GM23338 (cell line): ENCODE measurements around the gene CHGA. TPM values are rescaled to one million over a fixed set of nuclear protein-coding genes. Genes with fewer than 3 reads are reported as not detected.

Experiments used
- ATAC-seq: fragments of 200-7000 bp; cut with Tn5 transposase; 3 replicates; pipeline ENCODE4 v1.9.1; 2020
- DNase-seq: peaks from one replicate; pipeline ENCODE4 v3.0.0-alpha.2; 2015; ENCODE audit warnings: low spot score
- H2AFZ ChIP-seq: fragments of 200-600 bp; sonication (generic); 2 replicates; pipeline ENCODE4 v1.8.0; 2016; ENCODE audit warnings: antibody characterized with exemption, mild to moderate bottlenecking, moderate library complexity
- H3F3A ChIP-seq: fragments of 200-600 bp; sonication (generic); replicated peaks from 2 replicates; pipeline ENCODE4 v1.8.0; 2017; ENCODE audit warnings: antibody characterized with exemption, mixed run types, low read depth
- H3K27ac ChIP-seq: fragments of 200-600 bp; sonication (generic); 2 replicates; pipeline ENCODE4 v1.6.1; 2016; ENCODE audit warnings: low read depth
- H3K27me3 ChIP-seq: fragments of 200-600 bp; sonication (generic); 2 replicates; pipeline ENCODE4 v1.8.0; 2016; ENCODE audit warnings: mild to moderate bottlenecking, mixed run types, moderate library complexity; ENCODE audit not compliant: insufficient read depth
- H3K36me3 ChIP-seq: fragments of 200-600 bp; sonication (generic); 2 replicates; pipeline ENCODE4 v1.8.0; 2016; ENCODE audit warnings: mild to moderate bottlenecking; ENCODE audit not compliant: insufficient read depth
- H3K4me1 ChIP-seq: fragments of 200-600 bp; sonication (generic); 2 replicates; pipeline ENCODE4 v1.8.0; 2016; ENCODE audit warnings: mild to moderate bottlenecking, moderate library complexity; ENCODE audit not compliant: insufficient read depth
- H3K4me2 ChIP-seq: fragments of 200-600 bp; sonication (generic); 2 replicates; pipeline ENCODE4 v1.7.1; 2017; ENCODE audit warnings: mixed run types
- H3K4me3 ChIP-seq: fragments of 200-600 bp; sonication (generic); 2 replicates; pipeline ENCODE4 v1.6.1; 2016; ENCODE audit warnings: mixed run types
- H3K79me2 ChIP-seq: fragments of 200-600 bp; sonication (generic); replicated peaks from 2 replicates; pipeline ENCODE4 v1.8.0; 2017; ENCODE audit warnings: mild to moderate bottlenecking; ENCODE audit not compliant: insufficient read depth
- H3K9me2 ChIP-seq: fragments of 200-600 bp; sonication (generic); 2 replicates; pipeline ENCODE4 v1.8.0; 2017; ENCODE audit not compliant: insufficient read depth
- H4K20me1 ChIP-seq: fragments of 200-600 bp; sonication (generic); replicated peaks from 2 replicates; pipeline ENCODE4 v1.8.0; 2017; ENCODE audit warnings: mild to moderate bottlenecking; ENCODE audit not compliant: insufficient read depth
- H3K27ac Mint-ChIP-seq: 2 replicates; pipeline ENCODE4 v1.8.0; 2020; ENCODE audit warnings: inconsistent platforms, mild to moderate bottlenecking, moderate library complexity, mixed read lengths
- H3K27me3 Mint-ChIP-seq: 3 replicates; pipeline ENCODE4 v1.8.0; 2022; ENCODE audit warnings: low read depth, mild to moderate bottlenecking, moderate library complexity, mixed read lengths, inconsistent platforms; ENCODE audit not compliant: insufficient read depth, poor library complexity
- H3K36me3 Mint-ChIP-seq: 3 replicates; pipeline ENCODE4 v1.8.0; 2021; ENCODE audit warnings: low read depth, mild to moderate bottlenecking, inconsistent platforms, moderate library complexity, mixed read lengths
- H3K4me1 Mint-ChIP-seq: 3 replicates; pipeline ENCODE4 v1.8.0; 2020; ENCODE audit warnings: mild to moderate bottlenecking, inconsistent platforms, mixed read lengths
- H3K4me3 Mint-ChIP-seq: 3 replicates; pipeline ENCODE4 v1.8.0; 2021; ENCODE audit warnings: moderate library complexity, mild to moderate bottlenecking, inconsistent platforms, mixed read lengths
- H3K9me3 Mint-ChIP-seq: 3 replicates; pipeline ENCODE4 v1.8.0; 2020; ENCODE audit warnings: moderate library complexity, mild to moderate bottlenecking, inconsistent platforms, mixed read lengths
- ETS1 ChIP-seq: IDR thresholded peaks from 2 replicates; pipeline ENCODE4 v1.6.1; 2016; ENCODE audit warnings: antibody characterized with exemption
- REST ChIP-seq: IDR thresholded peaks from one replicate; pipeline ENCODE4 v1.6.1; 2018; ENCODE audit warnings: antibody characterized with exemption; ENCODE audit not compliant: unreplicated experiment
- ZNF114 ChIP-seq: fragments of 250-450 bp; sonication (Bioruptor Pico); IDR thresholded peaks from 2 replicates; pipeline ENCODE4 v1.5.0; 2020; ENCODE audit warnings: mild to moderate bottlenecking, moderate library complexity
- ZNF331 ChIP-seq: fragments of 250-450 bp; sonication (Bioruptor Pico); IDR thresholded peaks from 2 replicates; pipeline ENCODE4 v1.5.0; 2020; ENCODE audit warnings: low read depth, mild to moderate bottlenecking, moderate library complexity
- polyA plus RNA-seq: library from polyadenylated mRNA; unstranded; fragments of >200 nt; fragmentation: Nextera tagmentation; extraction: Ambion mirVana; gene quantifications from 2 replicates; pipeline ENCODE4 v1.2.1, GENCODE V29; 2016
- total RNA-seq: library from RNA; depleted of rRNA; stranded (reverse); fragments of >200 nt; shearing (Covaris generic); gene quantifications from 2 replicates; pipeline ENCODE4 v1.2.3, GENCODE V29; 2014
- TF ChIP-seq, protein P1 (sequence below): fragments of 250-450 bp; sonication (Bioruptor Pico); IDR thresholded peaks from 2 replicates; pipeline ENCODE4 v1.5.0; 2020; ENCODE audit warnings: mild to moderate bottlenecking, moderate library complexity

The CHGA gene
- total and polyA plus RNA-seq, 2 experiments from 2014 or later: 13.9 to 19.6 TPM

GRCh38 chr14:92906823-92907222, 16.1 kb upstream of the CHGA start (continued):
- TF ChIP-seq, protein P1, sequence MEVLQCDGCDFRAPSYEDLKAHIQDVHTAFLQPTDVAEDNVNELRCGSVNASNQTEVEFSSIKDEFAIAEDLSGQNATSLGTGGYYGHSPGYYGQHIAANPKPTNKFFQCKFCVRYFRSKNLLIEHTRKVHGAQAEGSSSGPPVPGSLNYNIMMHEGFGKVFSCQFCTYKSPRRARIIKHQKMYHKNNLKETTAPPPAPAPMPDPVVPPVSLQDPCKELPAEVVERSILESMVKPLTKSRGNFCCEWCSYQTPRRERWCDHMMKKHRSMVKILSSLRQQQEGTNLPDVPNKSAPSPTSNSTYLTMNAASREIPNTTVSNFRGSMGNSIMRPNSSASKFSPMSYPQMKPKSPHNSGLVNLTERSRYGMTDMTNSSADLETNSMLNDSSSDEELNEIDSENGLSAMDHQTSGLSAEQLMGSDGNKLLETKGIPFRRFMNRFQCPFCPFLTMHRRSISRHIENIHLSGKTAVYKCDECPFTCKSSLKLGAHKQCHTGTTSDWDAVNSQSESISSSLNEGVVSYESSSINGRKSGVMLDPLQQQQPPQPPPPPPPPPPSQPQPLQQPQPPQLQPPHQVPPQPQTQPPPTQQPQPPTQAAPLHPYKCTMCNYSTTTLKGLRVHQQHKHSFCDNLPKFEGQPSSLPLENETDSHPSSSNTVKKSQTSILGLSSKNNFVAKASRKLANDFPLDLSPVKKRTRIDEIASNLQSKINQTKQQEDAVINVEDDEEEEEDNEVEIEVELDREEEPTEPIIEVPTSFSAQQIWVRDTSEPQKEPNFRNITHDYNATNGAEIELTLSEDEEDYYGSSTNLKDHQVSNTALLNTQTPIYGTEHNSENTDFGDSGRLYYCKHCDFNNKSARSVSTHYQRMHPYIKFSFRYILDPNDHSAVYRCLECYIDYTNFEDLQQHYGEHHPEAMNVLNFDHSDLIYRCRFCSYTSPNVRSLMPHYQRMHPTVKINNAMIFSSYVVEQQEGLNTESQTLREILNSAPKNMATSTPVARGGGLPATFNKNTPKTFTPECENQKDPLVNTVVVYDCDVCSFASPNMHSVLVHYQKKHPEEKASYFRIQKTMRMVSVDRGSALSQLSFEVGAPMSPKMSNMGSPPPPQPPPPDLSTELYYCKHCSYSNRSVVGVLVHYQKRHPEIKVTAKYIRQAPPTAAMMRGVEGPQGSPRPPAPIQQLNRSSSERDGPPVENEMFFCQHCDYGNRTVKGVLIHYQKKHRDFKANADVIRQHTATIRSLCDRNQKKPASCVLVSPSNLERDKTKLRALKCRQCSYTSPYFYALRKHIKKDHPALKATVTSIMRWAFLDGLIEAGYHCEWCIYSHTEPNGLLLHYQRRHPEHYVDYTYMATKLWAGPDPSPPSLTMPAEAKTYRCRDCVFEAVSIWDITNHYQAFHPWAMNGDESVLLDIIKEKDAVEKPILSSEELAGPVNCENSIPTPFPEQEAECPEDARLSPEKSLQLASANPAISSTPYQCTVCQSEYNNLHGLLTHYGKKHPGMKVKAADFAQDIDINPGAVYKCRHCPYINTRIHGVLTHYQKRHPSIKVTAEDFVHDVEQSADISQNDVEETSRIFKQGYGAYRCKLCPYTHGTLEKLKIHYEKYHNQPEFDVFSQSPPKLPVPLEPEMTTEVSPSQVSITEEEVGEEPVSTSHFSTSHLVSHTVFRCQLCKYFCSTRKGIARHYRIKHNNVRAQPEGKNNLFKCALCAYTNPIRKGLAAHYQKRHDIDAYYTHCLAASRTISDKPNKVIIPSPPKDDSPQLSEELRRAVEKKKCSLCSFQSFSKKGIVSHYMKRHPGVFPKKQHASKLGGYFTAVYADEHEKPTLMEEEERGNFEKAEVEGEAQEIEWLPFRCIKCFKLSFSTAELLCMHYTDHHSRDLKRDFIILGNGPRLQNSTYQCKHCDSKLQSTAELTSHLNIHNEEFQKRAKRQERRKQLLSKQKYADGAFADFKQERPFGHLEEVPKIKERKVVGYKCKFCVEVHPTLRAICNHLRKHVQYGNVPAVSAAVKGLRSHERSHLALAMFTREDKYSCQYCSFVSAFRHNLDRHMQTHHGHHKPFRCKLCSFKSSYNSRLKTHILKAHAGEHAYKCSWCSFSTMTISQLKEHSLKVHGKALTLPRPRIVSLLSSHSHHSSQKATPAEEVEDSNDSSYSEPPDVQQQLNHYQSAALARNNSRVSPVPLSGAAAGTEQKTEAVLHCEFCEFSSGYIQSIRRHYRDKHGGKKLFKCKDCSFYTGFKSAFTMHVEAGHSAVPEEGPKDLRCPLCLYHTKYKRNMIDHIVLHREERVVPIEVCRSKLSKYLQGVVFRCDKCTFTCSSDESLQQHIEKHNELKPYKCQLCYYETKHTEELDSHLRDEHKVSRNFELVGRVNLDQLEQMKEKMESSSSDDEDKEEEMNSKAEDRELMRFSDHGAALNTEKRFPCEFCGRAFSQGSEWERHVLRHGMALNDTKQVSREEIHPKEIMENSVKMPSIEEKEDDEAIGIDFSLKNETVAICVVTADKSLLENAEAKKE (CRISPR knock-in tag): no peak

GRCh38 chr14:92907316-92907911, 15.5 kb upstream of the CHGA start:
- Histone ChIP-seq H3F3A (no peaks in the 10 kb centered on the region), H3K79me2 (no peaks in the 10 kb centered on the region), H3K4me2 (no peak overlapping the region), H3K27ac (no peak overlapping the region), H4K20me1 (no peaks in the 10 kb centered on the region), H3K4me3 (no peak overlapping the region), H2AFZ (no peak overlapping the region), H3K9me2 (no peaks in the 10 kb centered on the region), H3K4me1 (no peaks in the 10 kb centered on the region; the same call in 1 of the 2 replicates), H3K36me3 (no peaks in the 10 kb centered on the region), H3K27me3 (peaks cover 2% of the 10 kb centered on the region; the same call in 1 of the 2 replicates)
- peaks cover 5% of the 10 kb centered on the region for H3K4me1 Mint-ChIP-seq
- peaks cover 5% of the 10 kb centered on the region for H3K27me3 Mint-ChIP-seq
- ATAC-seq: no peak
- H3K4me3 Mint-ChIP-seq: no peak overlapping the region
- no peaks in the 10 kb centered on the region; the same call in 2 of the 3 replicates for H3K36me3 Mint-ChIP-seq
- no peak for DNase-seq
- H3K9me3 Mint-ChIP-seq: peaks cover 7% of the 10 kb centered on the region
- TF ChIP-seq ETS1: no peak
- no peak for TF ChIP-seq REST
- no peak for TF ChIP-seq ZNF331 (CRISPR knock-in tag)
- no peak for TF ChIP-seq ZNF114 (CRISPR knock-in tag)
- H3K27ac Mint-ChIP-seq: no peak overlapping the region
